ENCODE measurements around the gene ELL3. TPM values are rescaled to one million over a fixed set of nuclear protein-coding genes. Genes with fewer than 3 reads are reported as not detected.

ELL3 gene
- total and polyA plus RNA-seq, 2 donors (not counting 3 experiments of a cell fraction or from before 2014, with no cell fraction given), result 3.1 to 3.6 TPM

DNA sequence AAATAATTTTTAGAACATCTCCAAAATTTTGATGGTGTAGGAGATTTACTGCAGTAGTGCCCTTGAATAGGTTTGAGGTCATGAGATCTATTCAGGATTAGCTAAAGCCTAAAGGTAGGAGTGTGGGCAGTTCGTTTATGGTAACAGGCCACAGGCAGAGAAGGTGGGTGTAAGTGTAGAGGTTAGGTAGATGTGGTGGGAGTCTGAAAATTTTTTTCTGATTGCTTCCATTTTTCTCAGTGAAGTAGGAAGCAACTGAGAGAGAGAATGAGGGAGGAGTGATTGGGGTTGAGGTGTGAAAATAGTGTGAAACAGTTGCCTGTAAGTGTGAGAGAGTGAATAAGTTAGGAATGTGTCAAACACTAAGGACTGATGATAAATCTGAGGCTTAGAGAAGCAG is 2.2 kb upstream of the ELL3 start:
- CTCF ChIA-PET, result interaction anchor here (2.8 kb wide), 1 partner anchor 10 kb away, joined by 24 read pairs; no protein-coding TSS in a partner anchor
- BruUV-seq (replicated peaks), result no TSS peak

More for the DNA sequence above, 2.2 kb upstream of the ELL3 start:
- DNase-seq (ENCODE audit: low read depth, low spot score), result no peak
- no peak overlapping the region for H2AFZ ChIP-seq (ENCODE audit: low read depth, low read length)
- H3K27me3 ChIP-seq (ENCODE audit: control insufficient read depth in 2 of 2, insufficient read depth in 2 of 2, low read length in 2 of 2), result no peaks in the 10 kb centered on the region
- dilution Hi-C loops (cut with MboI; ENCODE audit: extremely low pct_ligation_motif_present, low sequenced_read_pairs) (no loop called here), intact Hi-C loops (cut with micrococcal nuclease) (no loop called here)
- FAIRE-seq, result no peak
- no peaks in the 10 kb centered on the region for H4K20me1 ChIP-seq (replicated peaks; ENCODE audit: control insufficient read depth, extremely low read depth, insufficient read depth, low read length)
- POLR2A ChIA-PET, result interaction anchor here (0.6 kb wide), 1 partner anchor 7 kb away, joined by 3 read pairs; no protein-coding TSS in a partner anchor
- no peak overlapping the region for H3K4me2 ChIP-seq (ENCODE audit: insufficient read depth, low read length)
- no peaks in the 10 kb centered on the region for H3K9me1 ChIP-seq (replicated peaks; ENCODE audit: control insufficient read depth, extremely low read depth, insufficient read depth, low read length)
- H3K9ac ChIP-seq (replicated peaks; ENCODE audit: extremely low read depth, insufficient read depth, low read length), result no peak overlapping the region
- H3K9me3 ChIP-seq (replicated peaks; ENCODE audit: control insufficient read depth, insufficient read depth, low read length), result no peaks in the 10 kb centered on the region
- H3K4me3 ChIP-seq (replicated peaks in 1 of 3; ENCODE audit: insufficient read depth in 1 of 3, low read depth in 1 of 3, low read length in 3 of 3), result no peak overlapping the region
- no peak overlapping the region for H3K27ac ChIP-seq (ENCODE audit: insufficient read depth, low read depth, low read length)
- TF ChIP-seq EZH2 (IDR thresholded peaks at IDR 0.05; ENCODE audit: borderline replicate concordance, low read depth, low read length, severe bottlenecking) (no peak), GATA2 (IDR thresholded peaks at IDR 0.05; ENCODE audit: insufficient read depth, insufficient read length, low read depth, low read length) (no peak), MYC (IDR thresholded peaks at IDR 0.05; ENCODE audit: low read depth, low read length) (no peak), JUN (IDR thresholded peaks at IDR 0.05; ENCODE audit: borderline replicate concordance, insufficient read depth, insufficient read length, low read depth) (no peak), FOS (IDR thresholded peaks at IDR 0.05; ENCODE audit: borderline replicate concordance, insufficient read depth, low read length) (no peak), POLR2AphosphoS5 (IDR thresholded peaks at IDR 0.05; ENCODE audit: insufficient read depth, low read depth, low read length) (no peak), POLR2A (IDR thresholded peaks at IDR 0.05; ENCODE audit: low read depth, low read length) (no peak)
- TF ChIP-seq, protein P1, sequence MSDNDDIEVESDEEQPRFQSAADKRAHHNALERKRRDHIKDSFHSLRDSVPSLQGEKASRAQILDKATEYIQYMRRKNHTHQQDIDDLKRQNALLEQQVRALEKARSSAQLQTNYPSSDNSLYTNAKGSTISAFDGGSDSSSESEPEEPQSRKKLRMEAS (IDR thresholded peaks at IDR 0.05; ENCODE audit: insufficient read depth, insufficient read length), result no peak
- TF ChIP-seq, protein P2, sequence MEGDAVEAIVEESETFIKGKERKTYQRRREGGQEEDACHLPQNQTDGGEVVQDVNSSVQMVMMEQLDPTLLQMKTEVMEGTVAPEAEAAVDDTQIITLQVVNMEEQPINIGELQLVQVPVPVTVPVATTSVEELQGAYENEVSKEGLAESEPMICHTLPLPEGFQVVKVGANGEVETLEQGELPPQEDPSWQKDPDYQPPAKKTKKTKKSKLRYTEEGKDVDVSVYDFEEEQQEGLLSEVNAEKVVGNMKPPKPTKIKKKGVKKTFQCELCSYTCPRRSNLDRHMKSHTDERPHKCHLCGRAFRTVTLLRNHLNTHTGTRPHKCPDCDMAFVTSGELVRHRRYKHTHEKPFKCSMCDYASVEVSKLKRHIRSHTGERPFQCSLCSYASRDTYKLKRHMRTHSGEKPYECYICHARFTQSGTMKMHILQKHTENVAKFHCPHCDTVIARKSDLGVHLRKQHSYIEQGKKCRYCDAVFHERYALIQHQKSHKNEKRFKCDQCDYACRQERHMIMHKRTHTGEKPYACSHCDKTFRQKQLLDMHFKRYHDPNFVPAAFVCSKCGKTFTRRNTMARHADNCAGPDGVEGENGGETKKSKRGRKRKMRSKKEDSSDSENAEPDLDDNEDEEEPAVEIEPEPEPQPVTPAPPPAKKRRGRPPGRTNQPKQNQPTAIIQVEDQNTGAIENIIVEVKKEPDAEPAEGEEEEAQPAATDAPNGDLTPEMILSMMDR (IDR thresholded peaks at IDR 0.05; ENCODE audit: extremely low read depth in 1 of 2, insufficient read depth in 1 of 2, low read depth in 1 of 2, low read length in 2 of 2), result no peak
- no peaks in the 10 kb centered on the region for H3K79me2 ChIP-seq (ENCODE audit: control insufficient read depth, insufficient read depth, low read length)
- no peaks in the 10 kb centered on the region for H3K36me3 ChIP-seq (ENCODE audit: control insufficient read depth in 2 of 2, extremely low read depth in 1 of 2, insufficient read depth in 2 of 2, low read length in 2 of 2)
- H3K4me1 ChIP-seq (ENCODE audit: control insufficient read depth, extremely low read depth, insufficient read depth, low read length), result peaks cover 3% of the 10 kb centered on the region

Data from endothelial cell of umbilical vein (primary cell).